AG04450 (cell line): Measurements from ENCODE around the gene CYSTM1. TPM values are rescaled to one million over a fixed set of nuclear protein-coding genes. Genes with fewer than 3 reads are reported as not detected.

Source experiments
- CTCF ChIA-PET: fragments of 300-600, 350-600 bp; formaldehyde crosslinking; extraction: SDS; loops from one replicate; lab custom pipeline; 2022; ENCODE audit warnings: antibody characterized with exemption, inconsistent platforms; lab: Charles Lee
- POLR2A ChIA-PET: fragments of 350-600 bp; formaldehyde crosslinking; extraction: SDS; loops from one replicate; lab custom pipeline; 2021; ENCODE audit warnings: antibody characterized with exemption, inconsistent platforms; lab: Yijun Ruan, JAX
- DNase-seq: peaks from one replicate; pipeline ENCODE4 v3.0.0-alpha.2; 2011; ENCODE audit warnings: low read depth, low spot score
- H3K27ac ChIP-seq: one replicate; pipeline ENCODE4 v1.5.1; 2012; ENCODE audit warnings: low read depth, low read length, control low read depth
- H3K27me3 ChIP-seq: one replicate; pipeline ENCODE4 v1.6.0; 2012; ENCODE audit warnings: low read length; ENCODE audit not compliant: control insufficient read depth, insufficient read depth
- H3K4me3 ChIP-seq: 2 replicates; pipeline ENCODE4 v1.5.1; 2011; ENCODE audit warnings: mild to moderate bottlenecking, low read depth, low read length, control low read depth
- H3K9me3 ChIP-seq: 2 replicates; pipeline ENCODE4 v1.5.1; 2012; ENCODE audit warnings: low read length; ENCODE audit not compliant: control insufficient read depth, insufficient read depth
- CTCF ChIP-seq: IDR thresholded peaks from 2 replicates; pipeline ENCODE4 v1.5.1; 2011; ENCODE audit warnings: low read depth, low read length, control low read depth, inconsistent platforms
- polyA plus RNA-seq: library from polyadenylated mRNA; depleted of rRNA; stranded (reverse); fragments of >200 nt; gene quantifications from 2 replicates; pipeline ENCODE4 v1.2.3, GENCODE V29; 2011

The CYSTM1 gene
- polyA plus RNA-seq, 1 experiment, result 13.1 TPM

- TF ChIP-seq CTCF, result no peak
- H3K27me3 ChIP-seq, result peaks cover 2% of the 10 kb centered on the region
- ChIA-PET CTCF (interaction anchor here (0.5 to 10.6 kb wide), 6 partner anchors 14 to 371 kb away, joined by 3 to 101 read pairs (median 3); no protein-coding TSS in a partner anchor), POLR2A (no interaction called here)
- no peak for DNase-seq
- no peaks in the 10 kb centered on the region for H3K9me3 ChIP-seq
- H3K27ac ChIP-seq, result no peak overlapping the region
- H3K4me3 ChIP-seq, result no peak overlapping the region
Measured at GRCh38 chr5:140159014-140159927, 15.7 kb upstream of the CYSTM1 start.

GRCh38 chr5:140162275-140162674 is 12.7 kb upstream of the CYSTM1 start:
- POLR2A ChIA-PET, result no interaction called here
- CTCF ChIA-PET, result interaction anchor here (0.5 to 2.3 kb wide), 6 partner anchors 17 to 189 kb away, joined by 3 to 15 read pairs (median 4); no protein-coding TSS in a partner anchor
- H3K27ac ChIP-seq, result no peak overlapping the region
- TF ChIP-seq CTCF, result no peak
- H3K27me3 ChIP-seq, result peaks cover 3% of the 10 kb centered on the region
- no peak overlapping the region for H3K4me3 ChIP-seq
- no peak for DNase-seq
- H3K9me3 ChIP-seq, result no peaks in the 10 kb centered on the region

GRCh38 chr5:140162781-140163180 is 12.2 kb upstream of the CYSTM1 start:
- no peak for DNase-seq
- Histone ChIP-seq H3K27me3 (peaks cover 3% of the 10 kb centered on the region), H3K9me3 (no peaks in the 10 kb centered on the region), H3K27ac (no peak overlapping the region), H3K4me3 (no peak overlapping the region)
- ChIA-PET CTCF (interaction anchor here (1.0 to 2.3 kb wide), 3 partner anchors 17 to 189 kb away, joined by 4 to 5 read pairs (median 5); no protein-coding TSS in a partner anchor), POLR2A (no interaction called here)
- no peak for TF ChIP-seq CTCF

- no peak for DNase-seq
- Histone ChIP-seq H3K4me3 (no peak overlapping the region), H3K27me3 (peaks cover 3% of the 10 kb centered on the region), H3K9me3 (no peaks in the 10 kb centered on the region), H3K27ac (no peak overlapping the region)
- no peak for TF ChIP-seq CTCF
- ChIA-PET POLR2A (no interaction called here), CTCF (interaction anchor here (1.0 kb wide), 1 partner anchor 93 kb away, joined by 3 read pairs; no protein-coding TSS in a partner anchor)
Measured at GRCh38 chr5:140165101-140165922, 9.7 kb upstream of the CYSTM1 start.
